ENCODE measurements around the gene TAF5L.

DNA sequence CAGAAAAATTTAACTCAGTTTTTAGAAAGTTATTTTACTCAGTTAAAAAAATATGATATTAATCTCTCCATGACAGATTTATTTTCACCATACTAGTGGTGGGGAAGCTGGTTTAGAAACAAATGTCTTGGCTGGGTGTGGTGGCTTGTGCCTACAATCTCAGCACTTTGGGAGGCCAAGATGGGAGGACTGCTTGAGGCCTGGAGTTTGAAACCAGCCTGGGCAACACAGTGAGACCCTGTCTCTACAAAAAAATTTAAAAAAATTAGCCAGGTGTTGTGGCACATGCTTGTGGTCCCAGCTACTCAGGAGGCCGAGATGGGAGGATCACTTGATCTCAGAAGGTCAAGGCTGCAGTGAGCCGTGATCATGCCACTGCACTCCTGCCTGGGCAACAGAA, 17.3 kb downstream of the TAF5L start:
- TF ChIP-seq YY1 (IDR thresholded peaks at IDR 0.05; ENCODE audit: insufficient read depth, insufficient replicate concordance, low read depth, low read length), result no peak
- TF ChIP-seq RELA (CRISPR knock-in tag; IDR thresholded peaks at IDR 0.05), result no peak
- TF ChIP-seq ZFP1 (CRISPR knock-in tag; IDR thresholded peaks at IDR 0.05), result no peak
- no peak for TF ChIP-seq POLR2AphosphoS5 (IDR thresholded peaks at IDR 0.05; ENCODE audit: low read depth, low read length)
